ENCODE data around the gene BTBD9.
"Not testable (repeated sequence)": the region's sequence is repeated elsewhere in the genome, so short reads cannot be mapped to it uniquely, and the experiment has no call there.

Gene BTBD9

GRCh38 chr6:38134704-38135088 is 505.0 kb downstream of the BTBD9 start:
- no peak for FAIRE-seq

GRCh38 chr6:38133932-38134703 is 505.6 kb downstream of the BTBD9 start:
- no peak for FAIRE-seq

GRCh38 chr6:38131527-38131965 is 508.2 kb downstream of the BTBD9 start:
- no peak for FAIRE-seq

GRCh38 chr6:38127284-38127683 is 512.4 kb downstream of the BTBD9 start:
- no peak for FAIRE-seq

GRCh38 chr6:38124224-38124926 is 515.4 kb downstream of the BTBD9 start:
- not testable (repeated sequence) for FAIRE-seq

- no peak for FAIRE-seq
These were observed 520.2 kb downstream of the BTBD9 start for GRCh38 chr6:38119516-38119915.

GRCh38 chr6:38118791-38119365 is 520.9 kb downstream of the BTBD9 start:
- no peak for FAIRE-seq

Measured in G401.6 (cell line).